Melanocyte of skin (primary cell): Measurements from ENCODE around the gene OR10A6. TPM values are rescaled to one million over a fixed set of nuclear protein-coding genes. Genes with fewer than 3 reads are reported as not detected.

Experiments
- small RNA-seq, 2 donors: library from RNA; depleted of rRNA; stranded (forward); fragments of <200 nt; gene quantifications; one replicate each; pipeline ENCODE3, GENCODE V24; 2012
- total RNA-seq, 2 donors: library from RNA; depleted of rRNA; stranded (reverse); fragments of >200 nt; gene quantifications; 2 replicates each; pipeline ENCODE4 v1.2.3, GENCODE V29; 2012

OR10A6 gene
- total RNA-seq: not detected

GRCh38 chr11:7931168-7931567, at the start of gene OR10A6:
Gene OR10A6, minus strand, starts transcription at chr11:7931268. Its CDS starts 2,606 bp downstream, at chr11:7928662.

GRCh38 chr11:7965386-7965785, 34.3 kb upstream of the OR10A6 start, which contains the start of gene NLRP10:
Gene NLRP10, minus strand, starts transcription at chr11:7965447. Its CDS starts 1,952 bp downstream, at chr11:7963495.

GRCh38 chr11:7941608-7942007, 10.5 kb upstream of the OR10A6 start, which contains the start of gene OR10A3:
Gene OR10A3, minus strand, starts transcription at chr11:7941708. Its CDS starts 2,188 bp downstream, at chr11:7939520.

Small RNAs within 50 kb of the gene (small RNA-seq; reads per million reads assigned to genes)
- 0 reads per million in 2 donors for gene COX6CP5
- 0 reads per million in 2 donors for gene RNU6-943P

Other genes starting within 250 kb of the OR10A6 start
- gene OVCH2, start 224.8 kb downstream of the OR10A6 start, total RNA-seq: not detected
- gene OR5P2, start 134.3 kb downstream of the OR10A6 start, total RNA-seq: not detected
- not detected for gene OR5P3, start 100.4 kb downstream of the OR10A6 start, total RNA-seq
- not detected for gene OR10A3, start 10.4 kb upstream of the OR10A6 start, total RNA-seq
- gene NLRP10, start 34.2 kb upstream of the OR10A6 start, total RNA-seq: not detected
- gene EIF3F, start 56.1 kb upstream of the OR10A6 start, total RNA-seq: 100 to 1,000 TPM in 1 of 2 donors, 10 to 100 TPM in 1; 97.0 to 143 TPM
- 10 to 100 TPM in 1 of 2 donors, 1 to 10 TPM in 1; 7.7 to 11.0 TPM for gene TUB, start 149.9 kb upstream of the OR10A6 start, total RNA-seq
- under 1 TPM in 1 of 2 donors, not detected in 1; under 0.01 TPM for gene RIC3, start 237.8 kb upstream of the OR10A6 start, total RNA-seq